Ovary (tissue), 3 donors: Measurements from ENCODE around the gene CDK8.

Experiments used
- EP300 ChIP-seq: sonication (generic); formaldehyde crosslinking; IDR thresholded peaks from one replicate; pipeline ENCODE4 v1.6.1; 2017; ENCODE audit warnings: antibody characterized with exemption
- POLR2A ChIP-seq: fragments of 450-650 bp; IDR thresholded peaks from one replicate; pipeline ENCODE4 v1.6.1; 2017; ENCODE audit warnings: antibody characterized with exemption, mild to moderate bottlenecking, moderate library complexity
- TF ChIP-seq, protein P1 (sequence below), 3 donors: fragments of 450-650 bp in 2 of 3; fragments of 200-600 bp in 1 of 3; IDR thresholded peaks; one replicate each; pipeline versions ENCODE4 v1.5.1 to v1.8.0; 2016 to 2022; ENCODE audit warnings: antibody characterized with exemption in 3 of 3, mild to moderate bottlenecking in 1 of 3
- donor health status: DM: no; HTN: no; CAD: no.

DNA sequence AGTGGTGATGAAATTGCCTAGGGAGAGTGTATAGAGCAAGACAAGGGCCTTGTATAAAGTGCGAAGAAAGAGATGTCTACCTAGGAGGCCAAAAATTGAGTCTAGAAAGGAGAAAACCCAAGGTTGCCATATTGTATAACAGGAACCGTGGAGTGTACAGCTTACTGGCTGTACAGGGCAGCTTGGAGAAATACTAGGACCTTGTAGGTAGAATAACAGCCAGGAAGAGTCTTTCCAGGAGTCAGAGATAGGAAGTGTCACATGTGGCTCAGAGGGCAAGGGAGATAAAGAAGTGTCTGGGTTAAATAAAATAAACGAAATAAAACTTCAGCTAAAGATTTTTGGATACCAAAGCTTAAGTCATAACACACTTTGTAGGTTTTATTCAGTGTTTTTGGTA is 12.4 kb downstream of the CDK8 start:
- TF ChIP-seq, protein P1, sequence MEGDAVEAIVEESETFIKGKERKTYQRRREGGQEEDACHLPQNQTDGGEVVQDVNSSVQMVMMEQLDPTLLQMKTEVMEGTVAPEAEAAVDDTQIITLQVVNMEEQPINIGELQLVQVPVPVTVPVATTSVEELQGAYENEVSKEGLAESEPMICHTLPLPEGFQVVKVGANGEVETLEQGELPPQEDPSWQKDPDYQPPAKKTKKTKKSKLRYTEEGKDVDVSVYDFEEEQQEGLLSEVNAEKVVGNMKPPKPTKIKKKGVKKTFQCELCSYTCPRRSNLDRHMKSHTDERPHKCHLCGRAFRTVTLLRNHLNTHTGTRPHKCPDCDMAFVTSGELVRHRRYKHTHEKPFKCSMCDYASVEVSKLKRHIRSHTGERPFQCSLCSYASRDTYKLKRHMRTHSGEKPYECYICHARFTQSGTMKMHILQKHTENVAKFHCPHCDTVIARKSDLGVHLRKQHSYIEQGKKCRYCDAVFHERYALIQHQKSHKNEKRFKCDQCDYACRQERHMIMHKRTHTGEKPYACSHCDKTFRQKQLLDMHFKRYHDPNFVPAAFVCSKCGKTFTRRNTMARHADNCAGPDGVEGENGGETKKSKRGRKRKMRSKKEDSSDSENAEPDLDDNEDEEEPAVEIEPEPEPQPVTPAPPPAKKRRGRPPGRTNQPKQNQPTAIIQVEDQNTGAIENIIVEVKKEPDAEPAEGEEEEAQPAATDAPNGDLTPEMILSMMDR (IDR thresholded peaks at IDR 0.05), result no peak
- TF ChIP-seq POLR2A, result no peak
- no peak for TF ChIP-seq EP300
